Transverse colon (tissue), 4 donors: ENCODE measurements around the gene PPP1R3G.

Experiments used
- POLR2A ChIP-seq: fragments of 450-650 bp; IDR thresholded peaks from one replicate; pipeline ENCODE4 v1.6.1; 2016; ENCODE audit warnings: antibody characterized with exemption, mild to moderate bottlenecking, moderate library complexity
- POLR2AphosphoS5 ChIP-seq, 3 donors: sonication (generic); formaldehyde crosslinking; IDR thresholded peaks; one replicate each; pipeline ENCODE4 v1.6.1; 2016; ENCODE audit warnings: antibody characterized with exemption in 3 of 3
- TF ChIP-seq, protein P1 (sequence below), 5 experiments: fragments of 200-600 bp in 3 of 5; fragments of 450-650 bp in 2 of 5; sonication (generic) in 3 of 5; IDR thresholded peaks; 1 replicate in 2 of 5; 2 replicates in 3 of 5; pipeline ENCODE4 v1.5.1; 2016 to 2017; ENCODE audit warnings: antibody characterized with exemption in 5 of 5, inconsistent platforms in 3 of 5, mild to moderate bottlenecking in 2 of 5, moderate library complexity in 1 of 5

DNA sequence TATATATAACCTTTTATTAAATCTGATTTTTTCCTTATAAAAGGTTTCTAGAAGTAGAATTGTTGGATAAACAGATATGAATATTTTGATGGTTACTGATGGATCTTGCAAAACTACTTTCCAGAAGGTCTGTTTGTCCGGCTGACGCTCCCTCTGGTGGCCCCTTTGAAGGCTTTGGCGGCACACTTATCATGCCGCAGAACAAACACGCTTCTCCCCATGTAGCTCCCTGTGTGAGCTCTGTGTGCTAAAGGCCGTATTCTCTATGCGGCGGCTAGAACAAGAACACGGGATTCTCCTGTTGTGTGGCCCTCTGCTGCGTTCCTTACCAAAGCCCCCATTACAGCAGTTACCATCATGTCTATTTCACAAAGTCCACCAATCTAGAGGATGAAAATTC is 30.0 kb downstream of the PPP1R3G start:
- TF ChIP-seq POLR2A (no peak), POLR2AphosphoS5 (IDR thresholded peaks at IDR 0.05) (no peak)
- TF ChIP-seq, protein P1, sequence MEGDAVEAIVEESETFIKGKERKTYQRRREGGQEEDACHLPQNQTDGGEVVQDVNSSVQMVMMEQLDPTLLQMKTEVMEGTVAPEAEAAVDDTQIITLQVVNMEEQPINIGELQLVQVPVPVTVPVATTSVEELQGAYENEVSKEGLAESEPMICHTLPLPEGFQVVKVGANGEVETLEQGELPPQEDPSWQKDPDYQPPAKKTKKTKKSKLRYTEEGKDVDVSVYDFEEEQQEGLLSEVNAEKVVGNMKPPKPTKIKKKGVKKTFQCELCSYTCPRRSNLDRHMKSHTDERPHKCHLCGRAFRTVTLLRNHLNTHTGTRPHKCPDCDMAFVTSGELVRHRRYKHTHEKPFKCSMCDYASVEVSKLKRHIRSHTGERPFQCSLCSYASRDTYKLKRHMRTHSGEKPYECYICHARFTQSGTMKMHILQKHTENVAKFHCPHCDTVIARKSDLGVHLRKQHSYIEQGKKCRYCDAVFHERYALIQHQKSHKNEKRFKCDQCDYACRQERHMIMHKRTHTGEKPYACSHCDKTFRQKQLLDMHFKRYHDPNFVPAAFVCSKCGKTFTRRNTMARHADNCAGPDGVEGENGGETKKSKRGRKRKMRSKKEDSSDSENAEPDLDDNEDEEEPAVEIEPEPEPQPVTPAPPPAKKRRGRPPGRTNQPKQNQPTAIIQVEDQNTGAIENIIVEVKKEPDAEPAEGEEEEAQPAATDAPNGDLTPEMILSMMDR (IDR thresholded peaks at IDR 0.05): peak in 4 of 5 experiments; percentile 28 to 36 (median 32)
